Suppressor macrophage treated with lipopolysaccharide for 1 hour (primary cell): ENCODE results near the gene PDK1.

ENCODE experiments used
- DNase-seq, 3 donors: peaks; one replicate each; pipeline ENCODE4 v3.0.0-alpha.2; 2020 to 2022

Gene PDK1

DNA sequence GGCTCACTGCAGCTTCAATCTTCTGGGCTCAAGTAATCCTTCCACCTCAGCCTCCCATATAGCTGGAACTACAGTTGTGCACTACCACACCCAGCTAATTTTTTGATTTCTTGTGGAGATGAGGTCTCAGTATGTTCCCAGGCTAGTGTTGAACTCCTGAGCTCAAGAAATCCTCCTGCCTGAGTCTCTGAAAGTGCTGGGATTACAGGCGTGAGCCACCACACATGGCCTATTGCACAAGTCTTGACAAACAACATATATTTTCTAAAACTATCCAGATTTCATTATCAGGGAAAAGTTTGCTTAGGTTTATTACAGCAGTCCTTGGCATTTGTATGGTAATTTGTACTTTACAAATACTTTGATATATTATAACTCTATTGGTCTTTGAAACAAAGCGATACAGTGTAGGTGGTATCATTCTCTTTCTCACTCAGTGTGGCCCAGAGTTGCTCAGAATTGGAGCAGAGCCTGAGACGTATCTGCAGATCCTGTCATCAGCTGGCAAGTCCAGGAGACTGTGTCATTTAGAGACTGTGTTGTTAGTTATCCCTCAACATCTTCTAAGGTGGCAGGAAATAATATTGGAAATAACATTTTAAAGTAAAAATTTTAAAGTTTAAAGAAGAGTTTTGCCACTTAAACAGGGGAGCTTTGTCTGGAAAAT, 41.4 kb downstream of the PDK1 start:
- DNase-seq, result no peak

DNA sequence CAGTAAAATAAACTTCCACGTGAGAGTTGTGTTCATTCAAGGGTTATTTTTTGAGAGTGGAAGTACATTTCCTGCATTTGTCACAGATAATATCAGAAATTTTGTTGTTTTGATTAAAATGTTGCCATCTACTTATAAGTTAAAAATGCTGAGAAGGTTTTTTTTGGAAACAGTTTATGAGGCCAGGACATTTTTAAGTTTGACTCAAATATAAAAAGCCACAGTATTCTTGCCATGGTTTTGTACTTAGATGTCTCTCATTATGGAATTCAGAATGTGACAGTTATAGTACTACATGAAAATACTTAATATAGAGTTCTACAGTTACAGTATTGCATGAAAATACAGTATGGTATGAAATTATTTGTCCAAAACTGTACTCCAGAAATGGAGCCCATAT, 44.1 kb downstream of the PDK1 start:
- no peak for DNase-seq

- no peak for DNase-seq
Observed at GRCh38 chr2:172600557-172601008, 44.7 kb downstream of the PDK1 start.

- DNase-seq, result no peak
Observed at GRCh38 chr2:172606285-172606684, 50.4 kb downstream of the PDK1 start.

GRCh38 chr2:172607379-172607928, 51.6 kb downstream of the PDK1 start:
- DNase-seq, result no peak

DNA sequence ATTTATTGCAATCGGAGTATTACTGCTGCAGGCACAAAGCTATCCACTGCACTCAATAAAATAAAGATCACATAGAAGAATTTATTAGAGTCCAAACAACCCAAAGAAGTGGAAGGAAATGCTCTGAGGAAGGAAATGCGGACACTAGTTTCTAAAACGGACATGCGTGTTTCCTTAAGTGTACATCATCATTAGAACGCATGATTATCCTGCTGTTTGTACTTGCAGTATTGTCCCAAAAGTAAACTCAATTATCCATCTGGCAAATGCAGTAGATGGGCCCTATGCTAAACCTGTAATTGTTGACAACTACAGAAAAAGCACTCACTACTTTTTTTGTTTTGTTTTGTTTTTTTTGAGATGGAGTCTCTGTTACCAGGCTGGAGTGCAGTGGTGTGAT, 53.6 kb downstream of the PDK1 start:
- no peak for DNase-seq

DNA sequence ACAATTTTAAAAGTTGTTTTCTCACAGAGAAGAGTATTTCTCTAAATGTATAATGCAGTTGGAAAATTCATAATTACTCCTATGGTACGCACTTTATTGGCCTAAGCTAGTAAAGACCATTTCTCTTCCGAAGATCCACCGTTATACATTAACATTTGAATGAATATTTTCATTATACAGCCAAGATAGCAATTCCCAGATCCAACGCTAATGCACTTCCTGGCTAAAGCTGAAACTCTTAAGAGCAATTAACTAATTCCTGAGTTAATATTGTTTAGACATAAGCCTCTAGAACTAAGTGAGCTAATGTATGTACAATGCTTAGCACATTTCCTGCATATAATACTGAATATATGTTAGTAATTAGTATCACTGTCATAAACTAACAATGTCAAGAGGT, 56.2 kb downstream of the PDK1 start:
- no peak for DNase-seq

DNA sequence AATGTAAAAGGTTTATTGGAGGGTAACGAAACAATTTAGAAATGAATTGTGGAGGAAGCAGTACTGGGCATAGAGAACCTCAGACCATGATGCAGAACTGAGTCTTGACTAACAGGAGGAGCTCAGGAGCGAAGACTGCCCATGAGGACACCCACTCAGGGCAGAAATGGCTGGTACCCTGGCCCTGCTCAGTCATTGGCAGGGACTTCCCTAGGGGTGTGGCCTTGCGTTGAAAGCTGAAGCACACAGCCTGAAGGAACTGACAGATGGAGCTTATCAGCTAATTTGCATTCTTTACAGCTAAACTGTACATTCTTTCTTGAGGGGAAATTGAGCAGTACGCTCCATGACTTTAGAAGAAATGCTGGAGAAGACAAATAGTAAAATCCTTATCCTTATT, 57.1 kb downstream of the PDK1 start:
- no peak for DNase-seq

- no peak for DNase-seq
Observed at GRCh38 chr2:172613615-172614231, 57.8 kb downstream of the PDK1 start.

DNA sequence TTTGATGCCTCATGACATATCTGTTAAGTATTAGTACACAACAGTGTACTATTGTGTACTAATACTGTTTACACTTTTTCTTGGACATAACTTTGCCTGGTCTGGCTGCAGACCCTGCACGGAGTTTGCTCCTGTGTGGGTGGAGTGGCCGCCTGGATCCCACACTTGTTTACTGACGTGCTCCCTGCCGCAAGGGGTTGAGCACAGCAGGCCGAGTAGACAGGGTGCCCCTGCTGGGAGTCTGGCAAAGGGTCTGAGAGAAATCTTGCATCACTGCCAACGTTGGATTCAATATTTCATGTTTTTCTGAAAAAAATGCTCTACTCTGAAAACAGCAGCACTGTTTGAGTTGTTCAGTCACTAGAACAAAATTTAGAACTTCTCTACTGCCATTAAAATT, 59.0 kb downstream of the PDK1 start:
- no peak for DNase-seq

- DNase-seq, result no peak
Observed at GRCh38 chr2:172615727-172616261, 59.9 kb downstream of the PDK1 start.

- no peak for DNase-seq
Observed at GRCh38 chr2:172617115-172617514, 61.2 kb downstream of the PDK1 start.

- DNase-seq, result no peak
Observed at GRCh38 chr2:172623249-172623965, 67.5 kb downstream of the PDK1 start.

- DNase-seq, result no peak
Observed at GRCh38 chr2:172624996-172625395, 69.1 kb downstream of the PDK1 start.

GRCh38 chr2:172627181-172627580, 71.3 kb downstream of the PDK1 start:
- no peak for DNase-seq

GRCh38 chr2:172628085-172628484, 72.2 kb downstream of the PDK1 start:
- DNase-seq, result no peak

- no peak for DNase-seq
Observed at GRCh38 chr2:172629586-172629985, 73.7 kb downstream of the PDK1 start.

- no peak for DNase-seq
Observed at GRCh38 chr2:172630181-172630580, 74.3 kb downstream of the PDK1 start.

GRCh38 chr2:172634477-172634876, 78.6 kb downstream of the PDK1 start:
- DNase-seq, result no peak

DNA sequence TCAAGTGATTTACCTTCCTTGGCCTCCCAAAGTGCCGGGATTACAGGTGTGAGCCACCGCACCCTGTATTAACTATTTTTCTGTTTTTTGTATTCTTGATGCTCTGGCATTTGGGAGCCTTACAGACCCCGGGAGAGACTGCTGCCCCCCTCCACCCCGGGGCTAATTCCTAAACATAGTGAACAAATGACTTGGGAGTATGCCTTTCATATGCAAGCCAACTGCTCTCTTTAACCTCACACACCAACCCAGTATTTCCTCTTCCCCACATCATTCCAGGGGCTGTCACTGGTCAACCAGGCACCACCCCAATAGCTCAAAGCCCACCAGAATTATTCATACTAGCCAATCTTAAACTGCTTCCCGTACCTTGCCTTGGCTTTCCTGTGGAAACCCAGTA, 79.7 kb downstream of the PDK1 start:
- no peak for DNase-seq

DNA sequence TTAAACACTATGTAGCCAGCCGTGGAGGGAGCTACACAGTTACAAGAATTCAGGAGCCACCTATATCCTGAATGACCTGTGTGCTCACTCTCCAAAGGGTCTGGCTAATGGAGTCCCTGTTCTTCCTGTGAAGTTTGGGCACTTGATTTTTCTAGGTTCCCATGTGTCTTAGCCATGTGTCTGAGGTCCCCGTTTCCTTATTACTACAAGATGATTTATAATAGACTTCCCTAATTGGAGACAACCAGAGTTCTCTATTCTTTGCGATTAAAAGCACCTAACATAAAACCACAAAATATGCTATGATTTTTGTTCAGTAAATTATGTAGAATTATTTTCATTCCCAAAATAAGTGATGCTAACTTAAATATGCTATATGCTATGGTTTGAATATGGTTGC, 83.4 kb downstream of the PDK1 start:
- peak in 2 of 3 donors; percentile 8 to 21 for DNase-seq

GRCh38 chr2:172639823-172640222, 83.9 kb downstream of the PDK1 start:
- peak; percentile 8 to 58 (median 30) for DNase-seq

GRCh38 chr2:172640389-172640788, 84.5 kb downstream of the PDK1 start:
- no peak for DNase-seq
